ENCODE results near the gene FBXO36.
"Not testable (repeated sequence)": the region's sequence is repeated elsewhere in the genome, so short reads cannot be mapped to it uniquely, and the experiment has no call there.

FBXO36 gene

DNA sequence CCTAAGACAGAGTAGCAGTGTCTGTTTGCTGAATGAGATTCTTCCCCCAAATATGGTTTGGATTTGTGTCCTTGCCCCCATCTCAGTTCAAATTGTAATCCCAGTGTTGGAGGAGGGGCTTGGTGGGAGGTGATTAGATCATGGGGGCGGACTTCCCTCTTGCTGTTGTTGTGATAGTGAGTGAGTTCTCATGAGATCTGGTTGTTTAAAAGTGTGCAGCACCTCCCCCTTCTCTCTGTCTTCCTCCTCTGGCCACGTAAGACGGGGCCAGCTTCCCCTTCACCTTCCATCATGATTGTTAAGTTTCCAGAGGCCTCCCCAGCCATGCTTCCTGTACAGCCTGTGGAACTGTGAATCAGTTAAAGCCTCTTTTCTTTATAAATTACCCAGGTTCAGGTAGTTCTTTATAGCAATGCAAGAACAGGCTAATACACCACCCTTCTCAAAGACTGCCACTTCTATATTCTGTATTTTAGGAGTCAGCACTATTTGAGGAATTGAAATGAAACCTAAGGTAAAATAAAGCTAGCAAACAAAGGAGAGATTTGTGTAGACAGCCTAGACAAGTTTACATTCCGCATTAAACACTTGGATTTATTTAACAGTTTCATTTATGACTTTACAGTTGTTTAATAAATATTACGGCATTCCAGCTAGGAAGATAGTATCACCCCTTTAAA is 21.6 kb downstream of the FBXO36 start:
- H3K4me3 ChIP-seq (ENCODE audit: low read length), result no peak overlapping the region
- TF ChIP-seq, protein P1, sequence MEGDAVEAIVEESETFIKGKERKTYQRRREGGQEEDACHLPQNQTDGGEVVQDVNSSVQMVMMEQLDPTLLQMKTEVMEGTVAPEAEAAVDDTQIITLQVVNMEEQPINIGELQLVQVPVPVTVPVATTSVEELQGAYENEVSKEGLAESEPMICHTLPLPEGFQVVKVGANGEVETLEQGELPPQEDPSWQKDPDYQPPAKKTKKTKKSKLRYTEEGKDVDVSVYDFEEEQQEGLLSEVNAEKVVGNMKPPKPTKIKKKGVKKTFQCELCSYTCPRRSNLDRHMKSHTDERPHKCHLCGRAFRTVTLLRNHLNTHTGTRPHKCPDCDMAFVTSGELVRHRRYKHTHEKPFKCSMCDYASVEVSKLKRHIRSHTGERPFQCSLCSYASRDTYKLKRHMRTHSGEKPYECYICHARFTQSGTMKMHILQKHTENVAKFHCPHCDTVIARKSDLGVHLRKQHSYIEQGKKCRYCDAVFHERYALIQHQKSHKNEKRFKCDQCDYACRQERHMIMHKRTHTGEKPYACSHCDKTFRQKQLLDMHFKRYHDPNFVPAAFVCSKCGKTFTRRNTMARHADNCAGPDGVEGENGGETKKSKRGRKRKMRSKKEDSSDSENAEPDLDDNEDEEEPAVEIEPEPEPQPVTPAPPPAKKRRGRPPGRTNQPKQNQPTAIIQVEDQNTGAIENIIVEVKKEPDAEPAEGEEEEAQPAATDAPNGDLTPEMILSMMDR (conservative IDR thresholded peaks at IDR 0.05; ENCODE audit: low read depth, low read length), result no peak
- DNase-seq (ENCODE audit: low read depth), result no peak

DNA sequence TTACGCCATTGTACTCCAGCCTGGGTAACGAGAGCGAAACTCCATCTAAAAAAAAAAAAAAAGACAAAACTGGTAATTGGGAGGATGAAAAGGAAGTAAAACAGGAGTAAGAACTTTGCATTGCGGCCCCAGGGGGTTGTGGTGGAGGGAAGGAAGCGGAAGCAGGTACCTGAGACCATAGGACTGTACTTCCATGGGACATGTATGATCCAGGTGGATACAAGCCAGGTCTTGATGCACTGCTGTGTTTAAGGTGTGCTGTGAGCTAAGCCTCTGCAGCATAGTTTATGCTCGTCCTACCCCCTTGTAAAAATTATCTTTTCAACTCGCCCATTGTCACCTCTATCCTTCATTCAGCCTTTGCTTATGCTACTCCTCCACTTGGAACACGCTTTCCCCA is 23.7 kb downstream of the FBXO36 start:
- no peak for DNase-seq (ENCODE audit: low read depth)
- TF ChIP-seq, protein P1 (conservative IDR thresholded peaks at IDR 0.05; ENCODE audit: low read depth, low read length), result no peak
- no peak overlapping the region for H3K4me3 ChIP-seq (ENCODE audit: low read length)

DNA sequence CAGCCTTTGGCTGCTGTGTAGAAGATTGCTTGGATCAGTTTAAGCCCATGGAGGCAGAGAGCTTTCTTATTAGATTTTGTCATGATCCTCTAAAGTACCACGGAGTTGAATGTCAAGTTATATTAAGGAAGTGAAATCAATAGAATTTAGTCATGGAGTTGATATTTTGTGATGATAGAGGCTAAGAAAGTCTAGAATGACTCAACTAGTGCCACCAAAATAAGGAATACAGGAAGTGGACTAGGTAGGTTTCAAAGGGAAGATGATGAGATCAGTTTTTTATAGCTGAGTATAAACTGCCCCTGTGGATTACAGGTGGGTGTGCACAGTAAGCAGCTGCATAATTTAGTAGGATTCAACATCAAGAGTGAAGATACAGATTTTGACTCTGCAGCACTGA is 25.2 kb downstream of the FBXO36 start:
- H3K4me3 ChIP-seq (ENCODE audit: low read length), result no peak overlapping the region
- no peak for DNase-seq (ENCODE audit: low read depth)
- TF ChIP-seq, protein P1 (conservative IDR thresholded peaks at IDR 0.05; ENCODE audit: low read depth, low read length), result no peak

DNA sequence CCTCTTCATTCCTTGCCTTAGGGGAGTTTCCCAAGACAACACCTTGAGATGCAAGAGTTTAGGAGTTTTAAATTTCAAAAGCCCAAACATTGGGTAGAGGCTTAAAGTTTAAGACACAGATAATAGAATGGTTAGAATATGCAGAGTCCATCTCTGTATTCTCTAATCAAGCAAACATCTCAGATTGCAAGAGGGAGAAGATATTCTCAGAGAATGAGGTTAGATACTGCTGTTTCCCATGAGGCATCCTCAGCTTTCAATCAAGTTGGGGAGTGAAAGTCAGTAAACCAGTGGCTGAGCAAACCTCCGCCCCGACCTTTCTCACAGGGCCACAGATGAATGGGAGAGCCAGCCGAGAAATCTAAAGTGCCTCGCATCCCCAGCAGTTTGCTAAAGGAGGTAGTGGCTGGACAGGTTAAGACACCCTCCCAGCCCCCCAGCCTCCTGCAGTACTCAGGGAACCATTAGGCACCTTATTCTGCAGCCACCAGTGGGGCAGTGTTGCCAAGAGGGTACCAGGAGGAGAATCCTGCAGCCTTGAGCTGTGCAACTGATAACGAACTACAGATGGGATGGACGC is 30.0 kb downstream of the FBXO36 start:
- TF ChIP-seq, protein P1 (conservative IDR thresholded peaks at IDR 0.05; ENCODE audit: low read depth, low read length), result no peak
- H3K4me3 ChIP-seq (ENCODE audit: low read length), result no peak overlapping the region
- no peak for DNase-seq (ENCODE audit: low read depth)

DNA sequence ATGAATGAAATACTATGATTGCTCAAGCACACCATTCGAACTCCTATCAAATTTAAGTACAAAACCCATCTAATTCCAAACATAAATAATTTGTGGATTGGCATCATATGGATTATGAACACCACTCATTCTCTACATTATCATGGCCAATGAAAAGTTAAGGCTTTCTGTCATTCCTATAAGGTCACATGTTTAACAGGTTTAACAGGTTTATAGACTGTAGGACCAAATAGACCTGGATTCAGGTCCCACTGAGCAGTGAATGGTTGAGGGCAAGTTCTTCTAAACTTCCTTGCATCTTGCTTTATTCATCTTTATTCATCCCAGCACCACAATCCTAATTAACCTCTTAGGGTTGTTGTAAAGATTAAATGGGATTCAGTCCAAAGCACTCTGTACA is 33.4 kb downstream of the FBXO36 start:
- no peak for DNase-seq (ENCODE audit: low read depth)
- TF ChIP-seq, protein P1 (conservative IDR thresholded peaks at IDR 0.05; ENCODE audit: low read depth, low read length), result no peak

DNA sequence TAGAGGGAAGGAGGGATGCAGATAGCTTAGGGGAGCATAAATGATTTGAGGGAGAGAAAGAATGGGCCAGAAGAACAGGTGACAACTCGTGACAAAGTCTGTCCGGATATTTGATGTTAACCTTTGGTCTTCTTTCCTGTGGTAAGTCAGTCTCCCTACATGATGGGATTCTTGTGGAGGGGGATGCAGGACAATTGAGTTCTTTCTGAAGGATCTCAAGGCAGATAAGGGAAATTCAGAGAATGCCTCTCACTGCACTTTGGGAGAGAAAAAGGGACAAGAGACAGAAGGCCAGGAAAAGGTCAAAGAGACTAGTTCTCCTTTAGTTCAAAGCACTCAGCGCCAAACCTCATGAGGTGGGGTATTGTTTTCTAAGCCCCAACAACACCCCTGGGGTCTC is 34.2 kb downstream of the FBXO36 start:
- H3K4me3 ChIP-seq (ENCODE audit: low read length), result no peak overlapping the region
- TF ChIP-seq, protein P1 (conservative IDR thresholded peaks at IDR 0.05; ENCODE audit: low read depth, low read length), result no peak
- no peak for DNase-seq (ENCODE audit: low read depth)

More for the DNA sequence above, 33.4 kb downstream of the FBXO36 start:
- H3K4me3 ChIP-seq (ENCODE audit: low read length), result no peak overlapping the region

DNA sequence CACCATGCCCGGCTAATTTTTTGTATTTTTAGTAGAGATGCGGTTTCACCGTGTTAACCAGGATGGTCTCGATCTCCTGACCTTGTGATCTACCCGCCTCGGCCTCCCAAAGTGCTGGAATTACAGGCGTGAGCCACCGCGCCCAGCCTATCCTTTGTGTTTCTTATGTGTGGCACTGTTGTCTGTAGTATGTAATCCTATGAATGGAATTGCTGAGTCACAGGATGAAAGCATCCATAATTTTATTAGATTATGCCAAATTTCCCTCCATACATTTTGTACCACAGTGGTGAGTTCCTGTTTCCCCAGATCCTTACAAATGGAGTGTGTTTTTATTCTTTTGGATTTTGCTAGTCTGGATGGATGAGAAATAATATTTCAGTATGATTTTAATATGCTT is 41.3 kb downstream of the FBXO36 start:
- not testable (repeated sequence) for H3K4me3 ChIP-seq (ENCODE audit: low read length); DNase-seq (ENCODE audit: low read depth)

Measured in retinal pigment epithelial cell (primary cell).